Mesodermal cell (in vitro differentiated cells): ENCODE data around the gene PTPRG.

Experiments
- H3K27ac ChIP-seq: 2 replicates; pipeline ENCODE4 v1.7.0; 2013; ENCODE audit warnings: mild to moderate bottlenecking, low read depth, low read length, moderate library complexity; ENCODE audit not compliant: severe bottlenecking
- H3K36me3 ChIP-seq: 2 replicates; pipeline ENCODE4 v1.7.1; 2013; ENCODE audit warnings: mild to moderate bottlenecking, low read length, moderate library complexity; ENCODE audit not compliant: control insufficient read depth, insufficient read depth
- H3K4me1 ChIP-seq: one replicate; pipeline ENCODE4 v1.7.1; 2013; ENCODE audit warnings: mild to moderate bottlenecking, low read length; ENCODE audit not compliant: insufficient read depth, control insufficient read depth, poor library complexity, severe bottlenecking
- H3K4me3 ChIP-seq: 2 replicates; pipeline ENCODE4 v1.7.0; 2013; ENCODE audit warnings: low read length, control low read depth, mild to moderate bottlenecking; ENCODE audit not compliant: insufficient read depth, poor library complexity, severe bottlenecking; ENCODE audit errors: extremely low read depth
- H3K9me3 ChIP-seq: 2 replicates; pipeline ENCODE4 v1.7.1; 2013; ENCODE audit warnings: mild to moderate bottlenecking, low read length, moderate library complexity; ENCODE audit not compliant: control insufficient read depth
- WGBS, 2 experiments: methylation state at CpG; one replicate each; pipeline ENCODE4 v1.1.5; 2013; ENCODE audit warnings: missing lambda C conversion rate in 2 of 2; ENCODE audit not compliant: insufficient coverage in 2 of 2; 5-methylcytosine and 5-hydroxymethylcytosine counted together

PTPRG gene

GRCh38 chr3:62019906-62020305, 458.5 kb downstream of the PTPRG start:
- Histone ChIP-seq H3K4me3 (no peak overlapping the region), H3K36me3 (peaks cover 13% of the 10 kb centered on the region), H3K9me3 (no peaks in the 10 kb centered on the region), H3K4me1 (no peaks in the 10 kb centered on the region), H3K27ac (no peak overlapping the region)
- 60% methylated on average over 1 of the region's 1 CpG; no CpG with 5 or more reads in 1 of the 2 experiments for WGBS, 2 experiments

DNA sequence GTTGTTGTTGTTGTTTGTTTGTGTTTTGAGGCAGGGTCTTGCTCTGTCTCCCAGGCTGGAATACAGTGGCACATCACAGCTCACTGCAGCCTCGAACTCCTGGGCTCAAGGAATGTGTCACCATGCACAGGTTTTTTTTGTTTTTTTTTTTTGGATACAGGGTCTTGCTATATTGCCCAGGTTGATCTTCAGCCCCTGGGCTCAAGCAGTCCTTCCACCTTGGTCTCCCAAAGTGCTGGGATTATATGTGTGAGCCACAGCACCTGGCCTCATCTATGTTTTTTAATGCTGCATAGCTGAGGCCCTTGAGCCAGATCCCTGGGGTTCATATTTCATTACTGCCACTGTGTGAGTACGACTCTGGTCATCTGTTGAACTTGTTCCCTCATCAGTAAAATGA, 459.3 kb downstream of the PTPRG start:
- Histone ChIP-seq H3K36me3 (peaks cover 13% of the 10 kb centered on the region), H3K9me3 (no peaks in the 10 kb centered on the region), H3K4me3 (no peak overlapping the region), H3K4me1 (no peaks in the 10 kb centered on the region), H3K27ac (no peak overlapping the region)
- WGBS, 2 experiments = 100% methylated on average over 2 of the region's 2 CpGs; no CpG with 5 or more reads in 1 of the 2 experiments

DNA sequence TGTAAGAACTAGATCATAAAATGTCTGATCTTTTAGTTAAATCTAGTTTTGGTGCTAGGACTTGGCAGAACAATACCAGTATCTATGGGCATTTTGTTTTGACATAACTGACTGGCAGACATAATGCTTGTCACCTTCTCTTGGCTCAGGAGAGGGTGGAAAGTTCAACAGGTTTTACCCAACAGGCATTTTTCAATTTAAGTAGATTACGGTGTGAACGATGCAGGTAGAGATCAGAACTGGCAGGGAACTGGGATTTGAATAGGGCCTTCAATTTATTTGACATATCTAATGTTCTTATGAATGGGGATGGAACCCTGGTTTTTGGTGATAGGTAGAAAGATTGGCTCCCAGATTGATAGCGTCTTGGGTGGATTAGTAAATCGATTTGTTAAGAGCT, 460.9 kb downstream of the PTPRG start:
- Histone ChIP-seq H3K36me3 (peaks cover 13% of the 10 kb centered on the region), H3K9me3 (no peaks in the 10 kb centered on the region), H3K4me1 (no peaks in the 10 kb centered on the region), H3K27ac (no peak overlapping the region), H3K4me3 (no peak overlapping the region)
- WGBS, 2 experiments = no CpG with 5 or more reads among the region's 4 CpGs

GRCh38 chr3:62024882-62025281, 463.5 kb downstream of the PTPRG start:
- H3K4me1 ChIP-seq = no peaks in the 10 kb centered on the region
- WGBS, 2 experiments = 83 to 97% methylated on average over 1 to 3 of the region's 3 CpGs
- no peaks in the 10 kb centered on the region for H3K9me3 ChIP-seq
- H3K4me3 ChIP-seq = no peak overlapping the region
- H3K36me3 ChIP-seq = no peaks in the 10 kb centered on the region
- H3K27ac ChIP-seq = no peak overlapping the region

- H3K9me3 ChIP-seq = no peaks in the 10 kb centered on the region
- no peaks in the 10 kb centered on the region for H3K36me3 ChIP-seq
- no peaks in the 10 kb centered on the region for H3K4me1 ChIP-seq
- H3K4me3 ChIP-seq = no peak overlapping the region
- no peak overlapping the region for H3K27ac ChIP-seq
- WGBS, 2 experiments = no CpG with 5 or more reads among the region's 1 CpG
Observed at GRCh38 chr3:62025913-62026312, 464.5 kb downstream of the PTPRG start.

DNA sequence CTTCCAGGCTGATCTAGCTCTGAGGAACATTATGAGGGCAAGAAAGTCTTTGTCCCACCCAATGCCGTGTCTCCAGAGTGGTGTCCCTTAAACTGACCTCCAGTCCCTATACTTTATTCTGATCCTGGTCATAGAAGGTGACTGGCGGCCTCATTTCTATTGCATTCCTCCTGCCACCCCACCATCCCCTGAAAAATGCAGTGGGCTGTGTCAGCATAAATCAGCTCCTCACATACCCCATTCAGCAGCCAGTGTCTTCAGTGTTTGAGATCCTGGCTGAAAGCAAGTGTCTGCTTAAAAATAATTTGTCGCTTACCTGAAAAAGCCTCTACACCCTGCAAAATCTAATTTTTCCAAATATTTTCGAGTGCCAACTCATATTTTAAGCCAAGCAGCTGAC, 465.9 kb downstream of the PTPRG start:
- H3K27ac ChIP-seq = no peak overlapping the region
- WGBS, 2 experiments = 82 to 83% methylated on average over 3 to 4 of the region's 4 CpGs
- no peaks in the 10 kb centered on the region for H3K36me3 ChIP-seq
- H3K9me3 ChIP-seq = no peaks in the 10 kb centered on the region
- no peaks in the 10 kb centered on the region for H3K4me1 ChIP-seq
- H3K4me3 ChIP-seq = no peak overlapping the region

- Histone ChIP-seq H3K9me3 (no peaks in the 10 kb centered on the region), H3K4me1 (no peaks in the 10 kb centered on the region), H3K36me3 (no peaks in the 10 kb centered on the region), H3K27ac (no peak overlapping the region), H3K4me3 (no peak overlapping the region)
- 100% methylated on average over 2 to 3 of the region's 5 CpGs for WGBS, 2 experiments
Observed at GRCh38 chr3:62027796-62028195, 466.4 kb downstream of the PTPRG start.

- no peaks in the 10 kb centered on the region for H3K36me3 ChIP-seq
- no peak overlapping the region for H3K4me3 ChIP-seq
- no CpG with 5 or more reads among the region's 5 CpGs for WGBS, 2 experiments
- no peaks in the 10 kb centered on the region for H3K4me1 ChIP-seq
- H3K27ac ChIP-seq = no peak overlapping the region
- no peaks in the 10 kb centered on the region for H3K9me3 ChIP-seq
Observed at GRCh38 chr3:62028236-62028635, 466.9 kb downstream of the PTPRG start.

GRCh38 chr3:62032738-62033137, 471.4 kb downstream of the PTPRG start:
- Histone ChIP-seq H3K36me3 (no peaks in the 10 kb centered on the region), H3K27ac (no peak overlapping the region), H3K9me3 (no peaks in the 10 kb centered on the region), H3K4me1 (no peaks in the 10 kb centered on the region), H3K4me3 (no peak overlapping the region)
- WGBS, 2 experiments = 93 to 94% methylated on average over 3 to 4 of the region's 5 CpGs

- H3K27ac ChIP-seq = no peak overlapping the region
- H3K4me3 ChIP-seq = no peak overlapping the region
- H3K36me3 ChIP-seq = no peaks in the 10 kb centered on the region
- no peaks in the 10 kb centered on the region for H3K9me3 ChIP-seq
- H3K4me1 ChIP-seq = no peaks in the 10 kb centered on the region
- 100% methylated on average over 2 of the region's 4 CpGs; no CpG with 5 or more reads in 1 of the 2 experiments for WGBS, 2 experiments
Observed at GRCh38 chr3:62035402-62036057, 474.2 kb downstream of the PTPRG start.

- 92 to 100% methylated on average over 2 of the region's 9 CpGs for WGBS, 2 experiments
- Histone ChIP-seq H3K27ac (no peak overlapping the region), H3K4me1 (no peaks in the 10 kb centered on the region), H3K4me3 (no peak overlapping the region), H3K36me3 (no peaks in the 10 kb centered on the region), H3K9me3 (no peaks in the 10 kb centered on the region)
Observed at GRCh38 chr3:62036726-62037125, 475.4 kb downstream of the PTPRG start.
